GM18861 (cell line): ENCODE measurements around the gene MYO5A.
"Not testable (repeated sequence)": the region's sequence is repeated elsewhere in the genome, so short reads cannot be mapped to it uniquely, and the experiment has no call there.

ENCODE experiments used
- ATAC-seq: cut with Tn5 transposase; IDR thresholded peaks from one replicate; pipeline ENCODE4 v1.9.1; 2021; ENCODE audit not compliant: unreplicated experiment

Gene MYO5A

DNA sequence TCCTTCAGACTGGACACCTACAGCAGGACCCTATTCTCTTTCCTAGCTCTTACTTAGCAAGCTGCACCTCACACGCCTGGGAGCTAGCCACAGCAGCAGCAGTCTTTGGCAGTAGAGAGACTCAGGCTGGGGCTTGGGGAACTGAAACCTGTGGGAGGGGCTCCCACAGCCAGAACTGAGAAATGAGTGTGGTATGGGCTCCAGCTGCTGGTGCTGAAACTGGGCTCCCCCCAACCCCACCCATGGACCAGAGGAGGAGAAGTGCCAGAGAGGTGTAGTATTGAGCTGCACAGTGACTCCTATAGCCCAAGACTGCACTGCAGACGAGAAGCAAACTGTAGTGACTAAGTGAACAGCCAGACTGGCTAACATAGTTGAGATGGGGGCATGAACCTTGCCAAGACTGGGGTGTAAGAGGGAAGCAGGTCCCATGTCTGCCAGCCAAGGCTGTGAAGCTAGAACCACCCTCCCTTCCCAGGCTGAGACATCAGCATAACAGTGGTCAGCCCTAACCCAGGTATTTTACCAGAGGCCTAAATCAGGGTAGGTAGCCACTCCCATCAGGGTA is 62.5 kb downstream of the MYO5A start:
- ATAC-seq = peak; percentile 86

DNA sequence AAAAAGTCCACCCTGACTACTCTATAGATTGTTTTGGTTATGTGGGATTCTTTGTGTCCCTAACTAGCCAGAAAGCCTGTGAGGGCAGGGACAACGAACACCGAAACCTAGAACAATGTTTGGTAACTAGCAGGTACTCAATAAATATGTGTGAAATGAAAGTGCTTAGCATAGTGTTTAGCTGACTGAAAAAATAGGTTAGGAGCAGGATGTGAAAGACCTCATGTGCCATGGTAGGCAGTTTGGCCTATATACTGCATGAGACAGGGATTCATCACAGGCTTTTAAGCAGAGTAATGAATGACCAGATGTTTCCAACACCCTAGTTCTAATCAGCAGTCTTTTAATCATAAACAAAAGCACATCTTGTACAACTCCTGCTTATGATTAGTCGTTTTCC is 64.2 kb downstream of the MYO5A start:
- ATAC-seq = peak; percentile 65

DNA sequence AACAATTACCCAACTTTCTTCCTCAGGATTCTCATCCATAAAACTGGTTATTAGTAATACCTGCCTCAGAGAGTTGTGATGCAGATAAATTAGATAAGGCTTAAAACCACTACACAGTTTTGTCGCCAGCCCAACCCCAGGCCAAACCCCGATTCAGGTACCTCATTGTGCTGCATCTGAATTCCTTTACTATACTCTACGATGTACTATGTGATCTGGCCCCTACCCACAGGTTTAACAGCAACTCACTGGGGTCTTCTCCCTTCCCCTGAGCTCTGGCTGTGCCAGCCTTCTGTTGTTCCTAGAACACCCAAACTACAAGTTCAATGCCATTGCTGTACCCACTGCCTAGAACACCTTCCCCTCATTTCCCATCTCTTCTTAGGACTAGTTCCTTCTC is 64.6 kb downstream of the MYO5A start:
- no peak for ATAC-seq

DNA sequence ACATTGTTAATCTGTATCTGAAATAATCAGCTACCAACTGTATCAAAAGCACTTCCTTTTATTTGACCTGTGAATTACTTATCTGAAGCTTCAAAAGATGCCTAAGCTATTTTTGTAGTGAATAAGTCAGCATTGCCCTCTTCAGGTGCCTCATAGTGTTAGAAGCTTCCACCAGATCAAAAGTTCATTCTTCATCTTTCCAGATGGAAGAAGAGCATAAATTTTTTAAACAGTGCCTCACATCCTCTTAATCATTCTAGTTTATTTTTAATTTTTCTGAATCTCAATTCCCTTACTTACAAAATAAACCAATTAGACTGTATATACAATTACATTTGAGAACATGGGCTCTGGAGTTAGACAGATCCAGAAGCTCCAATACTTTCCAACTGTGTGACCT is 65.0 kb downstream of the MYO5A start:
- ATAC-seq = no peak

DNA sequence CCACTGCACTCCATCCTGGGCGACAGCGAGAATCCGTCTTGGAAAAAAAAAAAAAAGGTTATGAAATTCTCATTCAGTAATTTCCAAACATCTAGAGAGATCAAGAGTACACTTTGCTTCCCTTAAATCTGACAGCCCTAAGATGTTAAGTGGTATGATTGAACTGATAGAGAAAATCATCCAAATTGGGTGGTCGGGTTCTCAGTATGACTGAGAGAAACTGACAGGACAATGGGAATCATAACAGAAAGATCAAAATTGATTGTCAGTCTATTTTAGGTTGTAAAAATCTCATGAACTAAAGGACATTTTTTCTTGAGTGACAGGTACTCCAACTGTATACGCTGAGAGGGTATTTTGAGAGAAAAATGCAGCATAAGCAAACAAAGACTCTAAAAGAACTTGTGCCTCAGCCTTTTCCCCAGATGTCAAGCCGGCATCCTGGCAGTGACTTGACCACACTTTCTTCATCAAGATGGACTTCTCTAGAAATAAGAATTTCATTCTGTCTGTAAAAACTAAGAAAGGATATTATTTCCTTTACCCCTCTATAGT is 65.8 kb downstream of the MYO5A start:
- no peak for ATAC-seq

DNA sequence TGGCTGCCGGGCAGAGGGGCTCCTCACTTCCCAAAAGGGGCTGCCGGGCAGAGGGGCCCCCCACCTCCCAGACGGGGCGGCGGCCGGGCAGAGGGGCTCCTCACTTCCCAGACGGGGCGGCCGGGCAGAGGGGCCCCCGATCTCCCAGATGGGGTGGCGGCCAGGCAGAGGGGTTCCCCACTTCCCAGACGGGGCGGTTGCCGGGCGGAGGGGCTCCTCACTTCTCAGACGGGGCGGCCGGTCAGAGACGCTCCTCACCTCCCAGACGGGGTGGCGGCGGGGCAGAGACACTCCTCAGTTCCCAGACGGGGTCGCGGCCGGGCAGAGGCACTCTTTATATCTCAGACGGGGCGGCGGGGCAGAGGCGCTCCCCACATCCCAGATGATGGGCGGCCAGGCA is 69.0 kb downstream of the MYO5A start:
- ATAC-seq = not testable (repeated sequence)

DNA sequence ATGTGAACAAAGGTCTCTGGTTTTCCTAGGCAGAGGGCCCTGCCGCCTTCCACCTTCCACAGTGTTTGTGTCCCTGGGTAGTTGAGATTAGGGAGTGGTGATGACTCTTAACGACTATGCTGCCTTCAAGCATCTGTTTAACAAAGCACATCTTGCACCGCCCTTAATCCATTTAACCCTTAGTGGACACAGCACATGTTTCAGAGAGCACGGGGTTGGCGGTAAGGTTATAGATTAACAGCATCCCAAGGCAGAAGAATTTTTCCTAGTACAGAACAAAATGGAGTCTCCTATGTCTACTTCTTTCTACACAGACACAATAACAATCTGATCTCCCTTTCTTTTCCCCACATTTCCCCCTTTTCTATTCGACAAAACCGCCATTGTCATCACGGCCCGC is 69.4 kb downstream of the MYO5A start:
- ATAC-seq = not testable (repeated sequence)

DNA sequence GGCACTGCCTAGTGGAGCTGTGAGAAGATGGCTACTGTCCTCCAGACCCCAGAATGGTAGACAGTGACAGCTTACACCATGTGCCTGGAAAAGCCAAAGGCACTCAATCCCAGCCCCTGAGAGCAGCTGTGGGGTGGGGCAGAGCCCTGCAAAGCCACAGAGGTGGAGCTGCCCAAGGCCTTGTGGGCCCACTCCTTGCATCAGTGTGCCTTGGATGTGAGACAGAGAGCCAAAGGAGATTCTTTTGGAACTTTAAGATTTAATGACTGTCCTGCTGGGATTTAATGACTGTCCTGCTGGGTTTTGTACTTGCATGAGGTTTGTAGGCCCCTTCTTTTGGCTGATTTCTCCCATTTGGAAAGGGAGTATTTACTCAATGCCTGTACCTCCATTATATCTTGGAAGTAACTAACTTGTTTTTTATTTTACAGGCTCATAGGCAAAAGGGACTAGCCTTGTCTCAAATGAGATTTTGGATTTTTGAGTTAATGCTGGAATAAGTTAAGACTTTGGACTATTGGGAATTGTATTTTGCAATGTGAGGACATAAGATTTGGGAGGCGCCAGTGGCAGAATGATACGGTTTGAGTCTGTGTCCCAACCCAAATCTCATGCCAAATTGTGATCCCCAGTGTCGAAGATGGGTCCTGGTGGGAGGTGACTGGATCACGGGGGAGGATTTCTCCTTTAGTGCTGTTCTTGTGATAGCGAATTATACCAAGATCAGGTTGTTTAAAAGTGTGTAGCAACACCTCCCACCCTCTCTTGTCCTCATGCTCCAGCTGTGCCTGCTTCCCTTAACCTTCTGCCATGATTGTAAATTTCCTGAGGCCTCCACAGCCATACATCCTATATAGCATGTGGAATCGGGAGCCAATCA is 80.4 kb downstream of the MYO5A start:
- no peak for ATAC-seq

DNA sequence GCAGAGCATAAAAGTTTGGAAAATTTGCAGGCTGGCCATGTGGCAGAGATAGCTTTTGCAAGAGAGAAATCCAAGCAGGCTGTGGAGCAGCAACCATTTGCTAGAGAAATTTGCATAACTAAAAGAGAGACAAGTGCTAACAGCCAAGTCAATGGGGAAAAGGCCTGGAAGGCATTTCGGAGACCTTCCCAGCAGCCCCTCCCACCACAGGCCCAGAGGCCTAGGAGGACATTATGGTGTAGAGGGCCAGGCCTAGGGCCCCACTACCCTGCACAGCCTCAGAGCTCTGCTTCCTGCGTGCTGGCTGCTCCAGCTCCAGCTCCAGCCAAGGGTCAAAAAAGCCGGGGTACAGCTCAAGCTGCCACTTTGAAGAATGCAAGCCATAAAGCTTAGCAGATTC is 82.7 kb downstream of the MYO5A start:
- ATAC-seq = no peak

DNA sequence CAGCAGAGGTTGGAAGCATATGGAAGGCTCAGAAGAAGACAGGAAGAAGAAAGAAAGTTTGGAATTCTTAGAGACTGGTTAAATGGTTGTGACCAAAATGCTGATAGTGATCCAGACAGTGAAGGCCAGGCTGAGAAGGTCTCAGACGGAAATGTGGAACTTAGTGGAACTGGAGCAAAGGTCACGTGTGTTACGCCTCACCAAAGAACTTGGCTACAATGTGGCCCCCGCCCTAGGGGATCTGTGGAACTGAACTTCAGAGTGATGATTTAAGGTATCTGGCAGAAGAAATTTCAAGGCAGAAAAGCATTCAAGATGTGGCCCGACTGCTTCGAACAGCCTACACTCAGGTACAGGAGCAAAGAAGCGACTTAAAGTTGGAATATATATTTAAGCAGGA is 83.1 kb downstream of the MYO5A start:
- no peak for ATAC-seq

DNA sequence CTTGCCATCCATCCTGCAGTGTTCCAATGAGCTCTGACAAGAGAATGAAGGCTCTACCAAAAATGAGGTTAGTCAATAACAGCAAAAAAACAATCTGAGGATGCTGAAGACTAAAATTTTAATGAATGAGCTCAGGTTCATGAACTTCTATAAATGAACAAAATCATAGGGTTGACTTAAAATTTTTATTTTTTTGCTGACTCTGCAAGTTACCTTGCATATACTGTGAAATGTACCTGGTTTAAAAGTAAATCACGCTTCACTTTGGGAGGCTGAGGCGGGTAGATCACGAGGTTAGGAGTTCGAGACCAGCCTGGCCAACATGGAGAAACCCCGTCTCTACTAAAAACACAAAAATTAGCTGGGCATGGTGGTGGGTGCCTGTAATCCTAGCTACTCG is 85.5 kb downstream of the MYO5A start:
- ATAC-seq = not testable (repeated sequence)

DNA sequence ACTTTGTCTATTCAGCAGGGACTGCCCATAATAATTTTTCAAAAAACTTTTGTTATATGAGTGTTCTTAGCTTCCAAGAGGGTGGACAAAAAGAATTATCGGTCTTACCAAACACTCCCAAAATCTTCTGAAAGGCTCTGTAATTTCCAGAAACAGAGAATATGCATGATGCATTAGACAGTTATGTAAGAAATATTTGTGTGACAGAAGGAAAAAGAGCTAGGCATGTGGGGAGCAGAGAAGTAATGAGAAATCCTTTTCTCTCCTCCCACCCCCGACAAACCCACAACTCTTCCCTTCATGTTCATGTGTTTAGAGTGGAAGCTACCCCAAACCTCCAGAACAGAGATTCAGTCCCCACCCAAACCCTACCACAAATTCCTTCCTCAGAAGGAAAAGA is 86.8 kb downstream of the MYO5A start:
- ATAC-seq = no peak

DNA sequence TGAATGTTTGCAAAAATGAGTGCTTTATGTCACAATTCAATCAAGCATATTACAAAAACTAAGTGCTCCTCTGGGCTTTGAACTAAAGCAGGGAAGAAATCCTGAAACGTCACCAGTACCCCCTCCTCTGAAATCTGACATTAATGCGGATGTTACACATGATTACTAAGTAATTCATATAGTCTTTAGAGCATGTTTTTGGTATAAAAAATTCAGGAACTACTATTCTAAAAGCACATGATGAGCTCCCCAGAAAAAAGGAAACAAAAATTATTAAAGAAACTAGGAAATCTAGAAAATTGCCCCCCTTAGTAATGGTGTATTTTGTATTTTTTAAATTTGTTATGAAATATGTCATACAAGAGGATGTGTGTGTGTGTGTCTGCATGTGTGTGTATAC is 87.7 kb downstream of the MYO5A start:
- no peak for ATAC-seq

DNA sequence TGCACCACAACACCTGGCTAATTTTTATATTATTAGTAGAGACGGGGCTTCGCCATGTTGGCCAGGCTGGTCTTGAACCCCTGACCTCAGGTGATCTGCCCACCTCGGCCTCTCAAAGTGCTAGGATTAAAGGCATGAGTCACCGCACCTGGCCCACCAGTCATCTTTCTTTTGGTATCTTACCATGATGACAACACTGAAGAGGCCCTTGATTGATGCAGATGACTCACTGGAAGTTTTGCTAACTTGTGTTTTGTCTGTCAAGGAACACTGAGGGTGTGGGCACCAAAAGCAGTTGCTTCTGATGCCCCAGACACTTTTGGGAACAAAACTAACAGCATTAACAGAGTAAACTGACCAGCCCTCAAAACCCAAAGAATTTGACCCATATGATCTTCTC is 88.3 kb downstream of the MYO5A start:
- ATAC-seq = no peak

DNA sequence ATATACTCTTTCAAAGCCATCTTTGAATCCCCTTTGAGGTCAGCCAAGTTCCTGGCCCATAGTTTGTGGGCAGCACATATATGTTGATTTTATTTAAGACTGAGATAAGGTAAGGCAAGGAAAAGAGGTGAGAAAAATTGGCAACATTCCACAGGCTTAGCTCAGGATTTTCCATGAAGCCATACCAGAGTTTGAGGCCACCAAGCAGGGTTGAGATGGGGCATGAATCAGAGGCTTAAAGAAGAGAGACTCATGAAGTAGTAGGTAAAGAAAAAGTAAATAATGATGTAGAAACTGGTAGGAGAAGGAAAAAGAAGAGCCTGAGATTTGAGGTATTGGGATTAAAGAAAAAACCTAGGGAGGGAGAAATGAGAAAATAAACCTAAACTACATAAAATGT is 89.2 kb downstream of the MYO5A start:
- ATAC-seq = no peak

DNA sequence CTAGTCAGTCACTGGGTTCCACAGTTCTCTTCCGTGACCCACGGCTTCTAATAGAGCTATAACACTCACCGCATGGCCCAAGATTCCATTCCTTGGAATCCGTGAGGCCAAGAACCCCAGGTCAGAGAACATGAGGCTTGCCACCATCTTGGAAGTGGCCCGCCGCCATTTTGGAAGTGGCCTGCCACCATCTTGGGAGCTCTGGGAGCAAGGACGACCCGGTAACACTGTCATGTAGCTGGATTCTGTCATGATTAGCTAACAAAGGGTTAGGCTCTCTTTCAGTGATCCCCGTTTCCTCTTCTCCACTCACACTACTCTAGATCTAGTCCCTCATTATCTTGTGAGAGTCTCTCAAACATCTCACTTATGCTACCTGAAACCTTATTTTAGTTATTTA is 89.6 kb downstream of the MYO5A start:
- ATAC-seq = not testable (repeated sequence)

DNA sequence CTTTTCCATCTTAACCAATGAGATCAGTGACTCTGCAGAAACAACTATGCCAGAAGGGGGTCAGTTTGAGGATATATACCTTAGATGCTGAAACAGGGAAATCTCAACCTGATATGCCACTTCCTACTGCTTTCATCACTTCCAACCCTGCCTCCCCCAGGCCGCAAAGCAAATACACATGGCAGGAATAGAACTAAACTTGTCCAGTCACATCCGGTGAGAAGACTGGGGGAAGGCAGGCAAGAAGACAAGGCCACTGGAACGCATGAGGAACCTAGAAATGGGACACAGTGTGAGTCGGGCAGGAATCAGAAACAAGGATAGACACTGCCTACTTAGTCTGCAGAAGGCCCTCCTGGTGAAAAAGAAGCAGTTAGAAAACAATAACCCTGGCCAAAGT is 90.6 kb downstream of the MYO5A start:
- no peak for ATAC-seq

DNA sequence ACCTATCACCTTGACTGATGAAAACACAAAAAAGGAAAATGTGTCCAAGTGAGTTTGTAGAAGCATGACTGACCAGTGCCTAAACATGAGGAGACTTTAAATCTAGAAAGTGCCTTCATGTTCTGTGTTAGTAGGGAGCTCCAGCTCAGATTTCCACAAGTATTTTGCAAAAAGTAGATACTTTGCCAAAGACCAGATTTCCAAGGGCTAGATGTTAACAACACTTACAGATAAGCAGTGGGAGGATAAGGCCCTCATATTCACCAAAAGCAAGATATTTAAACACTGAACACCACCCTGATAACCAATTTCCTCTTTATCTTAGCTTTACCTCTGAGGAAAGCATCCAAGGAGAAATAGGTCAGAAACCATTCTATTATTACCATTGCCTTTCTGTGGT is 91.0 kb downstream of the MYO5A start:
- ATAC-seq = no peak

DNA sequence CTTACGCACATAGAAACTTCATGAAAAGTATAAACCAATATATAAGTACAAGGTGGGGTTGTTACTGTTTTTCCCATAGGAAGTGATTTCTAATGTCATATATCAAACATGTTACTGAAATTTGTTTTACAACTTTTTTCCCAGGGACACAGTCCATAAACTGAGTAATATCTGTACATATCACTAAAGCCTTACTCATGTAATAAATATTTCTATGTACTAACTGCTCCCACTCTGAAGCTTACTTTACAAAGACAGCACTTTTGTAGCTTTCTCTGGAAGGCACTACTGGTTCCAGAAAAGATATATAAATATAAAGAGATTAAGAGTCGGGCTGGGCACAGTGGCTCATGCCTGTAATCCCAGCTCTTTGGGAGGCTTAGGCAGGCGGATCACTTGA is 91.7 kb downstream of the MYO5A start:
- ATAC-seq = no peak

DNA sequence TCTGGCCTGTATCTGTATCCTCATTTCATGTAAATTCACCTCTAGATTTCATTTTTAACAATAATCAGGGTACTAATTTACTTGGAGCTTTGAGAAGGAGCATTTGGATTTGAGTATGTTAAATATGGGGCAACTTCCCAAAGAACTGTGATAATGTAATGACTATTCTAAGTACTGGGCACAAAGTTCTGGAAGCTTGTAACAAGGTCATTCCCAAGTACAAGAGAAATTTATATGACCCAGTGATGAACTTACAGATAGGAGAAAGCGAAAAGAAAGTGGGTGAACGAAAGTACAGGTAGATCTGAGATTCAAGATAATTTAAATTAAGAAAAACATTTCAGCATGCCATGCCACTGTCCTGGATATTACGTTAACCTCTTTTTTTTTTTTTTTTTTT is 93.8 kb downstream of the MYO5A start:
- ATAC-seq = no peak

DNA sequence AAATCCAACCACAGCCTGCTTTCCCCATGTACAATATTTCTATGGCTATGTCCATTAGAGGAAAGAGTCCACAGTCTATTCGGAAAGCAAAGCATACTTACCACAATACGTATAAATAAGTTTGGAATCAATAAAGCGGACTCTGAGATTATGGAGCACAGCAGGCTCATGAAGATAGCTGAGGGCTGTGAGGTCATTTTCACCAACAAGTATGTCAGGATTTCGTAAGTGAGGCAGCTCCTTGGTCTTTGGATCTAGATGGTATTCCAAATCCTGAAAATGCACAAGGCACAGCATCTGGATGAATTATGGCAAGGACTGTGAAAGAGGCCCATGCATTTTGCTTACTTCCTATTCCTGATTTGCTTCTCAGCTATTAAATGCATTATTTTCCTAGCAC is 100.4 kb downstream of the MYO5A start:
- ATAC-seq = no peak

DNA sequence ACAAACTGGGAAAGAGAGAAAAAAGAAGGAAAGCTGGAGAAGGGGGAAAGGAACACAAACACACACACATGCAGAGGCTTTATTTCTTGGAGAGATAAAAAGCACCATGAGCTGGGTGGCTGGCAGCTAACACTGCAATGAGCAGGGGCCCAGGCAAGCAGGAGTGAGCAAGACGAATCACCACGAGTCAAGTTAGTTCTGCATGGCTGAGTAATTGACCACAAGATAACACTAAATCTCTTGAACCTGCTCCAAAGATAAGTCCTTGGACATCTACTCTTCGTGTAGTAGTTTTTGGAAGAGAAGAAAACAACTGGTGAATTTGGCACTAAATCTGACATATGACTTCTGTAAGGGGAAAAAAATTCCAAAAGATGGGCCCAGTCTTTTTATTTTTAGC is 100.9 kb downstream of the MYO5A start:
- ATAC-seq = peak; percentile 77
